Measurements from ENCODE around the gene ERCC1. TPM values are rescaled to one million over a fixed set of nuclear protein-coding genes. Genes with fewer than 3 reads are reported as not detected.

The ERCC1 gene
- total RNA-seq, 1 experiment from 2014 or later = 103 TPM

- TF ChIP-seq YY1 (IDR thresholded peaks at IDR 0.05; ENCODE audit: extremely low read depth, insufficient replicate concordance, low read depth, low read length) (no peak), SP1 (IDR thresholded peaks at IDR 0.05; ENCODE audit: low read depth) (peak; percentile 98), JUND (IDR thresholded peaks at IDR 0.05) (peak; percentile 91), CEBPB (IDR thresholded peaks at IDR 0.05; ENCODE audit: low read depth) (no peak), FOSL1 (IDR thresholded peaks at IDR 0.05; ENCODE audit: low read depth) (no peak), EZH2phosphoT487 (IDR thresholded peaks at IDR 0.05; ENCODE audit: borderline replicate concordance) (no peak)
Measured at GRCh38 chr19:45406226-45407090, 17.3 kb downstream of the ERCC1 start, which contains the start of gene POLR1G (continued).

DNA sequence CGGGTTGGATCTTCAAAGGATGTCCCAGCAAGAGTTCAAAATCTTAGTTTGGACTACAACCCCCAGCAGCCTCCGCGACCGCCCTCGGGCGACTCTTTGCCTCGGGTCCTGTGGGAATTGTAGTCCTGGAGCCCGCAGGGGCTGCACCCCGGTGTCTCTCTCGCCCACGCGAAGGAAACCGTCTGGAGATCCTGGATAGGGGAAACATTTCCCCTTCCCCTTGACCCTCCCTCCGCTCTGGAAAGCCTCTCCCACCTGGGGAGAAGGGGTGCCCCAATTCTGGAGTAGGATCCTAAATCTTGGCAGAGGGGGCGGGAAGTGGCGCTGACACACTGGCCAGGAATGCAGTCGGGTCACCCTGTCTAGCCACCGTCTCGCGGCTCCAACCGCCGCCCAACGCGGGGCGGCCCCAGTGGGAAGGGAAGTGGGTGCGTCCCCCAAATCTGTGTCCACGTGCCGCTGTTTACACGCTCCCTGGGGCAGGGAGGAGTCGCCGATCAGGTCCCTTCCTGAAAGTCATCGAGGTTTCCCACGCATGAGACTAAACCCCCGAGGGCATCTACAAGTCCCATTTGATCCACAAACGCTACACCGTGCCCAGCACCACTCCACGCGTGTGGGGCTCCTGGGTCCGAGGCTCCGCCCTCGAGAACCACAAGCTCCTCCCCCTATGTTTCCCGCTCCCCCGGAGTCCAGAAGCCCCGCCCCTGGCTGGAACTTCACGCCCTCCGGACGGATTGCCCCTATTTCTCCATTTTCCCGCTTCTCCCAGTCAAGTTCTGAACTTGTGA lies 18.1 kb downstream of the ERCC1 start:
- peaks cover 68% of the 10 kb centered on the region for H3K79me2 ChIP-seq (ENCODE audit: insufficient read depth, low read length)
- no peaks in the 10 kb centered on the region for H3K9me2 ChIP-seq (ENCODE audit: insufficient read depth)
- peak; percentile 64 for ATAC-seq
- POLR2A ChIA-PET = interaction anchor here (0.6 to 1.0 kb wide), 4 partner anchors 11 to 73 kb away, joined by 4 to 10 read pairs (median 4); partner anchors contain the start of gene FOSB
- BruUV-seq (replicated peaks) = no TSS peak
- peak overlapping the region; percentile 79 for H3K9ac ChIP-seq (ENCODE audit: low read length)
- H4K20me1 ChIP-seq (ENCODE audit: insufficient read depth) = no peaks in the 10 kb centered on the region
- CTCF ChIA-PET = interaction anchor here (1.0 to 1.8 kb wide), 4 partner anchors 11 to 80 kb away, joined by 3 to 22 read pairs (median 6); no protein-coding TSS in a partner anchor
- RAD21 ChIA-PET (ENCODE audit: low non-redundant PET in 1 of 2, low total read pairs in 2 of 2, uncharacterized antibody in 2 of 2, unreplicated experiment in 2 of 2) = interaction anchor here in 1 of 2 experiments (1.0 kb wide), 1 partner anchor 73 kb away, joined by 4 read pairs; no protein-coding TSS in a partner anchor
- peak overlapping the region; percentile 24 for H2AFZ ChIP-seq (ENCODE audit: low read depth, low read length, poor library complexity, severe bottlenecking)
- intact Hi-C loops (cut with micrococcal nuclease) = loop anchor here (1.0 kb wide), 2 partner anchors 18 to 73 kb away; partner anchors contain the start of gene ERCC1
- H3K36me3 ChIP-seq (ENCODE audit: control insufficient read depth in 1 of 2, insufficient read depth in 2 of 2, low read length in 2 of 2) = peaks cover 0 to 11% of the 10 kb centered on the region in 2 experiments; a peak in 1 of 4 replicates
- peak; percentile 92 for DNase-seq (ENCODE audit: low read depth, low spot score)
- H3K4me1 ChIP-seq (ENCODE audit: control insufficient read depth in 1 of 2, insufficient read depth in 2 of 2, low read length in 2 of 2) = peaks cover 19 to 53% of the 10 kb centered on the region in 2 experiments
- peak overlapping the region; percentile 78 for H3K4me2 ChIP-seq (ENCODE audit: low read length)
- H3K27ac ChIP-seq (ENCODE audit: low read depth, low read length) = peak overlapping the region; percentile 87
- peak overlapping the region; percentile 83 to 99 for H3K4me3 ChIP-seq (replicated peaks in 1 of 2; ENCODE audit: low read depth in 1 of 2, low read length in 2 of 2)
- no peaks in the 10 kb centered on the region for H3K9me3 ChIP-seq (ENCODE audit: control insufficient read depth in 1 of 2, insufficient read depth in 1 of 2, low read depth in 1 of 2, low read length in 2 of 2)
- no peaks in the 10 kb centered on the region for H3K27me3 ChIP-seq (ENCODE audit: insufficient read depth, low read length)
- peak; percentile 89 for TF ChIP-seq FOSL1 (IDR thresholded peaks at IDR 0.05; ENCODE audit: low read depth)
- peak; percentile 34 for TF ChIP-seq YY1 (IDR thresholded peaks at IDR 0.05; ENCODE audit: extremely low read depth, insufficient replicate concordance, low read depth, low read length)
- TF ChIP-seq CEBPB (IDR thresholded peaks at IDR 0.05; ENCODE audit: low read depth) = no peak
- TF ChIP-seq POLR2A (IDR thresholded peaks at IDR 0.05; ENCODE audit: borderline replicate concordance, extremely low read depth, insufficient read depth, insufficient read length) = peak; percentile 42
- TF ChIP-seq JUND (IDR thresholded peaks at IDR 0.05) = peak; percentile 77
- peak; percentile 93 for TF ChIP-seq EGR1 (IDR thresholded peaks at IDR 0.05; ENCODE audit: low read depth)
